K562 (cell line): ENCODE data around the gene LRMDA. TPM values are rescaled to one million over a fixed set of nuclear protein-coding genes. Genes with fewer than 3 reads are reported as not detected.

Experiments used
- BRD4 ChIP-seq: fragments of 200-600 bp; sonication (generic); IDR thresholded peaks from 2 replicates; pipeline ENCODE4 v1.6.1; 2017; ENCODE audit warnings: inconsistent platforms
- CCNT2 ChIP-seq: IDR thresholded peaks from 2 replicates; pipeline ENCODE4 v1.6.1; 2011; ENCODE audit warnings: borderline replicate concordance, low read depth, mild to moderate bottlenecking, moderate library complexity, mixed read lengths, low read length; ENCODE audit not compliant: insufficient read length; ENCODE audit errors: extremely low read depth
- ELF4 ChIP-seq: fragments of 450-650 bp; formaldehyde crosslinking; IDR thresholded peaks from 2 replicates; pipeline ENCODE4 v1.4.0; 2022; ENCODE audit warnings: missing genetic modification characterization
- GABPB1 ChIP-seq: sonication (generic); formaldehyde crosslinking; IDR thresholded peaks from 2 replicates; pipeline ENCODE4 v1.8.0; 2022; ENCODE audit warnings: mild to moderate bottlenecking, missing genetic modification reagents
- NEUROD1 ChIP-seq: fragments of 150-350 bp; IDR thresholded peaks from 2 replicates; pipeline ENCODE4 v1.6.1; 2014; ENCODE audit warnings: borderline replicate concordance, low read length, low read depth; ENCODE audit not compliant: partially characterized antibody
- RAD51 ChIP-seq: fragments of 450-650 bp; IDR thresholded peaks from 2 replicates; pipeline ENCODE4 v1.7.1; 2016; ENCODE audit warnings: low read depth, mild to moderate bottlenecking, borderline replicate concordance
- SMAD4 ChIP-seq: fragments of 250-450 bp; sonication (Bioruptor Pico); conservative IDR thresholded peaks from 2 replicates; pipeline ENCODE4 v1.8.0; 2021; ENCODE audit warnings: inconsistent platforms, mild to moderate bottlenecking, moderate library complexity
- SMC3 ChIP-seq: conservative IDR thresholded peaks from 2 replicates; pipeline ENCODE4 v1.6.1; 2011; ENCODE audit warnings: low read depth, low read length, improper control_type of control experiment; ENCODE audit not compliant: insufficient read depth
- SNRNP70 ChIP-seq: fragments of 200-400 bp; formaldehyde crosslinking; optimal IDR thresholded peaks from 2 replicates; pipeline ENCODE3; 2017; ENCODE audit warnings: low read depth, low read length
- ZNF75A ChIP-seq: fragments of 450-650 bp; formaldehyde crosslinking; IDR thresholded peaks from 2 replicates; pipeline ENCODE4 v1.4.0; 2020; ENCODE audit warnings: mild to moderate bottlenecking
- polyA plus RNA-seq, 8 experiments: library from polyadenylated mRNA; depleted of rRNA in 4 of 8; stranded (reverse) in 5 of 8; unstranded in 3 of 8; fragments of >200 nt; fragmentation: Nextera tagmentation in 2 of 8; fragmentation: Illumina TruSeq in 1 of 8; extraction: Ambion mirVana in 2 of 8; extraction: Trizol in 1 of 8; gene quantifications; 2 replicates each; pipeline versions ENCODE4 v1.2.1 to v1.2.3, GENCODE V29; 2011 to 2014; ENCODE audit warnings: inconsistent platforms in 1 of 8, missing spikeins in 1 of 8
- total RNA-seq, 7 experiments: library from RNA; depleted of rRNA in 6 of 7; stranded (reverse); fragments of >200 nt in 6 of 7; fragmentation: Illumina TruSeq in 2 of 7; extraction: Trizol in 2 of 7; gene quantifications; 2 replicates each; pipeline versions ENCODE4 v1.2.1 to v1.2.3, GENCODE V29; 2011 to 2021; ENCODE audit warnings: low replicate concordance in 1 of 7
- TF ChIP-seq, protein P1 (sequence below), 3 experiments: IDR thresholded peaks in 2 of 3; conservative IDR thresholded peaks in 1 of 3; 2 replicates each; pipeline ENCODE4 v1.5.1; 2011 to 2012; ENCODE audit warnings: low read length in 3 of 3, mild to moderate bottlenecking in 3 of 3, control low read depth in 2 of 3, improper control_type of control experiment in 1 of 3, inconsistent platforms in 1 of 3, low read depth in 1 of 3, mixed read lengths in 1 of 3, moderate library complexity in 1 of 3; ENCODE audit not compliant: insufficient read depth in 2 of 3
- TF ChIP-seq, protein P2 (sequence below): fragments of 250-450 bp; sonication (Bioruptor Pico); IDR thresholded peaks from 2 replicates; pipeline ENCODE4 v1.8.0; 2021; ENCODE audit warnings: mild to moderate bottlenecking, moderate library complexity
- TF ChIP-seq, protein P3 (sequence below), 2 experiments: IDR thresholded peaks; 2 replicates each; pipeline ENCODE4 v1.6.1; 2012; ENCODE audit warnings: improper control_type of control experiment in 2 of 2, low read depth in 2 of 2, low read length in 2 of 2, borderline replicate concordance in 1 of 2
- TF ChIP-seq, protein P4 (sequence below): IDR thresholded peaks from 2 replicates; pipeline ENCODE4 v1.6.1; 2011; ENCODE audit warnings: borderline replicate concordance, low read depth, mild to moderate bottlenecking, moderate library complexity, low read length; ENCODE audit not compliant: insufficient read depth, poor library complexity, severe bottlenecking
- TF ChIP-seq, protein P5 (sequence below): sonication (generic); formaldehyde crosslinking; IDR thresholded peaks from 2 replicates; pipeline ENCODE4 v1.8.0; 2022; ENCODE audit warnings: mild to moderate bottlenecking, missing genetic modification reagents

LRMDA gene
- total and polyA plus RNA-seq, 9 of the 15 experiments (the other 6 are each of a cell fraction or from before 2014, with no cell fraction given): 0.25 TPM; not detected in 8

DNA sequence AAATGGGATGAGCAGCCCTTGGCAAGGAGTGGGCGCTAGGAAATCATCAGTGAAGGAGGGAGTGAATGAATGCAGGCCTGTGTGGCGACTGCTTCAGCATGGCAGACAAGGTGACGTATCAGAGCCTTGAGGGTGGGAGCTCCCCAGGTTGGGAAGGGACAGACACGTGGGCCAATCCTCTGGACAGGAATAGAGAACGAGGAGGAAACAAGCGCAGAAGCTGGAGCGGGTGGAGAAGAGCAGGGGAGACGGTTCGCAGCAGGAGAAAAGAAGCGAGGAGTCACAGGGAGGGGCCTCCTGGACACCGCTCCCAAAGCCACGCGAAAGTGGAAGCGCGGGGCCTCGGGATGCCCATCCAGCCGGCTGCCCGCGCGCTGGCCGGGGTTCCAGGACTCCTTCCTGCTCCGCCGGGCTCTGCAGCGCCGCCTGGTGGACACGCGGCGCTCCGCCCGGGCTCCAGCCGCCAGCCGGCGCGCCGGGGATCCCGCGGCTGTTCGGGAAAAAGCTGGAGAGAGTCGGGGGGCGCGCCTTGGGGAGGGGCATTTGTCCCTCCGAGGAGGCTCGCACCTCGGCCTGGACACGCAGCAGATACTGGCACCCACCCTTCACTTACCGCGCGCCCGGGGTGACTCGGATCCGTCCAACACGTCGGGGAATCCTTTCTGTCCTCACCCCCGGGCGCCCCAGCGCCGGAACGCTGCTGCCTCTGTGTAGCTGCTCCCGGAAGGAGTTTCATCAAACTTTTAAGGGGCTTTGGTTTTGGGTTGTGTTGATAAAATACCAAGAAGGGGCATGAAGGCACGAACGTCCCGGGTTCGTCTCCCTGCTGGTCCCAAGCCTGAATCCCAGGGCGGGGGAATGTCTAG is 36.1 kb upstream of the LRMDA start (continued):
- TF ChIP-seq, protein P1, sequence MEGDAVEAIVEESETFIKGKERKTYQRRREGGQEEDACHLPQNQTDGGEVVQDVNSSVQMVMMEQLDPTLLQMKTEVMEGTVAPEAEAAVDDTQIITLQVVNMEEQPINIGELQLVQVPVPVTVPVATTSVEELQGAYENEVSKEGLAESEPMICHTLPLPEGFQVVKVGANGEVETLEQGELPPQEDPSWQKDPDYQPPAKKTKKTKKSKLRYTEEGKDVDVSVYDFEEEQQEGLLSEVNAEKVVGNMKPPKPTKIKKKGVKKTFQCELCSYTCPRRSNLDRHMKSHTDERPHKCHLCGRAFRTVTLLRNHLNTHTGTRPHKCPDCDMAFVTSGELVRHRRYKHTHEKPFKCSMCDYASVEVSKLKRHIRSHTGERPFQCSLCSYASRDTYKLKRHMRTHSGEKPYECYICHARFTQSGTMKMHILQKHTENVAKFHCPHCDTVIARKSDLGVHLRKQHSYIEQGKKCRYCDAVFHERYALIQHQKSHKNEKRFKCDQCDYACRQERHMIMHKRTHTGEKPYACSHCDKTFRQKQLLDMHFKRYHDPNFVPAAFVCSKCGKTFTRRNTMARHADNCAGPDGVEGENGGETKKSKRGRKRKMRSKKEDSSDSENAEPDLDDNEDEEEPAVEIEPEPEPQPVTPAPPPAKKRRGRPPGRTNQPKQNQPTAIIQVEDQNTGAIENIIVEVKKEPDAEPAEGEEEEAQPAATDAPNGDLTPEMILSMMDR (IDR thresholded peaks at IDR 0.05 in 2 of 3, conservative IDR thresholded peaks at IDR 0.05 in 1 of 3; ENCODE audit: insufficient read depth in 2 of 3, low read depth in 1 of 3, low read length in 3 of 3): peak; percentile 80 to 95 (median 90)
- TF ChIP-seq ELF4 (CRISPR knock-in tag) (no peak), BRD4 (no peak), SNRNP70 (no peak), GABPB1 (CRISPR knock-in tag) (no peak), ZNF75A (CRISPR knock-in tag) (no peak), SMAD4 (CRISPR knock-in tag) (peak; percentile 64; the same call in 1 of the 2 replicates), CCNT2 (peak; percentile 33), SMC3 (peak; percentile 84), NEUROD1 (no peak), RAD51 (no peak)
- TF ChIP-seq, protein P2, sequence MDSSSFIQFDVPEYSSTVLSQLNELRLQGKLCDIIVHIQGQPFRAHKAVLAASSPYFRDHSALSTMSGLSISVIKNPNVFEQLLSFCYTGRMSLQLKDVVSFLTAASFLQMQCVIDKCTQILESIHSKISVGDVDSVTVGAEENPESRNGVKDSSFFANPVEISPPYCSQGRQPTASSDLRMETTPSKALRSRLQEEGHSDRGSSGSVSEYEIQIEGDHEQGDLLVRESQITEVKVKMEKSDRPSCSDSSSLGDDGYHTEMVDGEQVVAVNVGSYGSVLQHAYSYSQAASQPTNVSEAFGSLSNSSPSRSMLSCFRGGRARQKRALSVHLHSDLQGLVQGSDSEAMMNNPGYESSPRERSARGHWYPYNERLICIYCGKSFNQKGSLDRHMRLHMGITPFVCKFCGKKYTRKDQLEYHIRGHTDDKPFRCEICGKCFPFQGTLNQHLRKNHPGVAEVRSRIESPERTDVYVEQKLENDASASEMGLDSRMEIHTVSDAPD: no peak
- TF ChIP-seq, protein P3, sequence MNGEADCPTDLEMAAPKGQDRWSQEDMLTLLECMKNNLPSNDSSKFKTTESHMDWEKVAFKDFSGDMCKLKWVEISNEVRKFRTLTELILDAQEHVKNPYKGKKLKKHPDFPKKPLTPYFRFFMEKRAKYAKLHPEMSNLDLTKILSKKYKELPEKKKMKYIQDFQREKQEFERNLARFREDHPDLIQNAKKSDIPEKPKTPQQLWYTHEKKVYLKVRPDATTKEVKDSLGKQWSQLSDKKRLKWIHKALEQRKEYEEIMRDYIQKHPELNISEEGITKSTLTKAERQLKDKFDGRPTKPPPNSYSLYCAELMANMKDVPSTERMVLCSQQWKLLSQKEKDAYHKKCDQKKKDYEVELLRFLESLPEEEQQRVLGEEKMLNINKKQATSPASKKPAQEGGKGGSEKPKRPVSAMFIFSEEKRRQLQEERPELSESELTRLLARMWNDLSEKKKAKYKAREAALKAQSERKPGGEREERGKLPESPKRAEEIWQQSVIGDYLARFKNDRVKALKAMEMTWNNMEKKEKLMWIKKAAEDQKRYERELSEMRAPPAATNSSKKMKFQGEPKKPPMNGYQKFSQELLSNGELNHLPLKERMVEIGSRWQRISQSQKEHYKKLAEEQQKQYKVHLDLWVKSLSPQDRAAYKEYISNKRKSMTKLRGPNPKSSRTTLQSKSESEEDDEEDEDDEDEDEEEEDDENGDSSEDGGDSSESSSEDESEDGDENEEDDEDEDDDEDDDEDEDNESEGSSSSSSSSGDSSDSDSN (IDR thresholded peaks at IDR 0.05; ENCODE audit: borderline replicate concordance in 1 of 2, low read depth in 2 of 2, low read length in 2 of 2): no peak
- TF ChIP-seq, protein P4, sequence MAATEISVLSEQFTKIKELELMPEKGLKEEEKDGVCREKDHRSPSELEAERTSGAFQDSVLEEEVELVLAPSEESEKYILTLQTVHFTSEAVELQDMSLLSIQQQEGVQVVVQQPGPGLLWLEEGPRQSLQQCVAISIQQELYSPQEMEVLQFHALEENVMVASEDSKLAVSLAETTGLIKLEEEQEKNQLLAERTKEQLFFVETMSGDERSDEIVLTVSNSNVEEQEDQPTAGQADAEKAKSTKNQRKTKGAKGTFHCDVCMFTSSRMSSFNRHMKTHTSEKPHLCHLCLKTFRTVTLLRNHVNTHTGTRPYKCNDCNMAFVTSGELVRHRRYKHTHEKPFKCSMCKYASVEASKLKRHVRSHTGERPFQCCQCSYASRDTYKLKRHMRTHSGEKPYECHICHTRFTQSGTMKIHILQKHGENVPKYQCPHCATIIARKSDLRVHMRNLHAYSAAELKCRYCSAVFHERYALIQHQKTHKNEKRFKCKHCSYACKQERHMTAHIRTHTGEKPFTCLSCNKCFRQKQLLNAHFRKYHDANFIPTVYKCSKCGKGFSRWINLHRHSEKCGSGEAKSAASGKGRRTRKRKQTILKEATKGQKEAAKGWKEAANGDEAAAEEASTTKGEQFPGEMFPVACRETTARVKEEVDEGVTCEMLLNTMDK: peak; percentile 49
- TF ChIP-seq, protein P5, sequence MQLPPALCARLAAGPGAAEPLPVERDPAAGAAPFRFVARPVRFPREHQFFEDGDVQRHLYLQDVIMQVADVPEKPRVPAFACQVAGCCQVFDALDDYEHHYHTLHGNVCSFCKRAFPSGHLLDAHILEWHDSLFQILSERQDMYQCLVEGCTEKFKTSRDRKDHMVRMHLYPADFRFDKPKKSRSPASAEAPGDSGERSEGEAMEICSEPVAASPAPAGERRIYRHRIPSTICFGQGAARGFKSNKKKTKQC: no peak
